OCI-LY1 (cell line): Measurements from ENCODE around the gene CTNND2.

Experiments
- H2AFZ ChIP-seq: fragments of 200-600 bp; sonication (generic), shearing (Covaris generic); 2 replicates; pipeline ENCODE4 v1.6.0; 2014; ENCODE audit warnings: antibody characterized with exemption, mild to moderate bottlenecking, low read length
- H3F3A ChIP-seq: fragments of 200-600 bp; sonication (generic), shearing (Covaris generic); 2 replicates; pipeline ENCODE4 v1.6.0; 2014; ENCODE audit warnings: mild to moderate bottlenecking, antibody characterized with exemption, low read length, moderate library complexity; ENCODE audit not compliant: insufficient read depth
- H3K27ac ChIP-seq: fragments of 200-600 bp; sonication (generic); 2 replicates; pipeline ENCODE4 v1.5.1; 2014; ENCODE audit warnings: low read length, mixed run types, mild to moderate bottlenecking, low read depth; ENCODE audit not compliant: poor library complexity, severe bottlenecking
- H3K27me3 ChIP-seq: fragments of 200-600 bp; sonication (generic); 2 replicates; pipeline ENCODE4 v1.6.0; 2014; ENCODE audit warnings: antibody characterized with exemption, mild to moderate bottlenecking, low read length, moderate library complexity; ENCODE audit not compliant: insufficient read depth
- H3K36me3 ChIP-seq: fragments of 200-600 bp; sonication (generic); 2 replicates; pipeline ENCODE4 v1.6.1; 2014; ENCODE audit warnings: mild to moderate bottlenecking, antibody characterized with exemption, low read length, moderate library complexity, mixed read lengths; ENCODE audit not compliant: insufficient read depth
- H3K4me1 ChIP-seq: fragments of 200-600 bp; sonication (generic); 2 replicates; pipeline ENCODE4 v1.5.1; 2014; ENCODE audit warnings: mild to moderate bottlenecking, low read length, moderate library complexity; ENCODE audit not compliant: insufficient read depth, severe bottlenecking
- H3K4me2 ChIP-seq: fragments of 200-600 bp; sonication (generic), shearing (Covaris generic); 2 replicates; pipeline ENCODE4 v1.6.1; 2014; ENCODE audit warnings: low read length
- H3K4me3 ChIP-seq: fragments of 200-600 bp; sonication (generic); 2 replicates; pipeline ENCODE4 v1.5.1; 2014; ENCODE audit warnings: low read length, low read depth, mild to moderate bottlenecking, mixed read lengths; ENCODE audit not compliant: poor library complexity, severe bottlenecking
- H3K79me2 ChIP-seq: fragments of 200-600 bp; shearing (Covaris generic); 2 replicates; pipeline ENCODE4 v1.6.1; 2016; ENCODE audit warnings: mixed run types, low read length, mixed read lengths; ENCODE audit not compliant: insufficient read depth
- H3K9ac ChIP-seq: fragments of 200-600 bp; sonication (generic), shearing (Covaris generic); 2 replicates; pipeline ENCODE4 v1.6.1; 2014; ENCODE audit warnings: mild to moderate bottlenecking, low read length, mixed read lengths
- H3K9me2 ChIP-seq: fragments of 200-600 bp; sonication (generic), shearing (Covaris generic); 2 replicates; pipeline ENCODE4 v1.6.1; 2014; ENCODE audit warnings: low read depth, mild to moderate bottlenecking, low read length, mixed read lengths
- H3K9me3 ChIP-seq: fragments of 200-600 bp; shearing (Covaris generic); 2 replicates; pipeline ENCODE4 v1.6.1; 2014; ENCODE audit warnings: low read length, mixed read lengths
- H4K20me1 ChIP-seq: fragments of 200-600 bp; sonication (generic), shearing (Covaris generic); 2 replicates; pipeline ENCODE4 v1.6.0; 2016; ENCODE audit warnings: mild to moderate bottlenecking, low read length; ENCODE audit not compliant: insufficient read depth
- EZH2 ChIP-seq: fragments of 200-600 bp; sonication (generic), shearing (Covaris generic); IDR thresholded peaks from 2 replicates; pipeline ENCODE4 v1.8.0; 2017; ENCODE audit warnings: borderline replicate concordance, mixed run types, mild to moderate bottlenecking, antibody characterized with exemption, low read length, moderate library complexity, mixed read lengths
- TF ChIP-seq, protein P1 (sequence below): fragments of 200-600 bp; sonication (generic), shearing (Covaris generic); IDR thresholded peaks from 2 replicates; pipeline ENCODE4 v1.5.1; 2017; ENCODE audit warnings: mild to moderate bottlenecking, antibody characterized with exemption, low read length, moderate library complexity, mixed read lengths

The CTNND2 gene

DNA sequence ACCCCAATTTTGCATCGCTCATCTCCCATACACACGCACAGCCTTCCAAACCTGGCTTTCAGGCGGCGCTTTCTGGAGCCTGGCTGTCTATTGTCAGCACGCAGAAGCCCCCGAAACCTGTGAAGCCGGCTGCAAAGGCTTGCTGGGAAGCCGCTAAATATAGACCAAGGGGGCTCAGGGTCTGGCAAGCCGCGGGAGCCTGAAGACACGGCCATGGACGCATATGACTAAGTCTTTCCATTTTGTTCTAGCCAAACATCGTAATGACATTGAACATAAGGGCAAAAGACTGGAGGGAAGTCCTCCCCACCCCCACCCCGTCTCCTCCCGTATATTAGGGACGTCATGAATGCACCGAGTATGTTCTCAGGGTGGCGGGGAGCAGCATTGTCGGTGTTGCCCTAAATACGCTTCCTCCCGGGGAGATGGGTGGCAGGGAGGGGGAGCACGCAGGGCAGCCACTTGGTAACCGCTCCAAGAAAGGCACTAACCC, 1.1 kb downstream of the CTNND2 start:
- H2AFZ ChIP-seq, result no peak overlapping the region
- no peak overlapping the region for H3K4me2 ChIP-seq
- no peaks in the 10 kb centered on the region for H3F3A ChIP-seq
- no peaks in the 10 kb centered on the region for H3K36me3 ChIP-seq
- no peak overlapping the region for H3K4me3 ChIP-seq
- H3K4me1 ChIP-seq, result no peaks in the 10 kb centered on the region
- TF ChIP-seq EZH2, result no peak
- TF ChIP-seq, protein P1, sequence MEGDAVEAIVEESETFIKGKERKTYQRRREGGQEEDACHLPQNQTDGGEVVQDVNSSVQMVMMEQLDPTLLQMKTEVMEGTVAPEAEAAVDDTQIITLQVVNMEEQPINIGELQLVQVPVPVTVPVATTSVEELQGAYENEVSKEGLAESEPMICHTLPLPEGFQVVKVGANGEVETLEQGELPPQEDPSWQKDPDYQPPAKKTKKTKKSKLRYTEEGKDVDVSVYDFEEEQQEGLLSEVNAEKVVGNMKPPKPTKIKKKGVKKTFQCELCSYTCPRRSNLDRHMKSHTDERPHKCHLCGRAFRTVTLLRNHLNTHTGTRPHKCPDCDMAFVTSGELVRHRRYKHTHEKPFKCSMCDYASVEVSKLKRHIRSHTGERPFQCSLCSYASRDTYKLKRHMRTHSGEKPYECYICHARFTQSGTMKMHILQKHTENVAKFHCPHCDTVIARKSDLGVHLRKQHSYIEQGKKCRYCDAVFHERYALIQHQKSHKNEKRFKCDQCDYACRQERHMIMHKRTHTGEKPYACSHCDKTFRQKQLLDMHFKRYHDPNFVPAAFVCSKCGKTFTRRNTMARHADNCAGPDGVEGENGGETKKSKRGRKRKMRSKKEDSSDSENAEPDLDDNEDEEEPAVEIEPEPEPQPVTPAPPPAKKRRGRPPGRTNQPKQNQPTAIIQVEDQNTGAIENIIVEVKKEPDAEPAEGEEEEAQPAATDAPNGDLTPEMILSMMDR, result no peak
- H3K27me3 ChIP-seq, result no peaks in the 10 kb centered on the region
- H3K9me2 ChIP-seq, result no peaks in the 10 kb centered on the region
- H3K9me3 ChIP-seq, result no peaks in the 10 kb centered on the region
- H3K79me2 ChIP-seq, result no peaks in the 10 kb centered on the region
- no peak overlapping the region for H3K27ac ChIP-seq
- H3K9ac ChIP-seq, result no peak overlapping the region
- H4K20me1 ChIP-seq, result no peaks in the 10 kb centered on the region

DNA sequence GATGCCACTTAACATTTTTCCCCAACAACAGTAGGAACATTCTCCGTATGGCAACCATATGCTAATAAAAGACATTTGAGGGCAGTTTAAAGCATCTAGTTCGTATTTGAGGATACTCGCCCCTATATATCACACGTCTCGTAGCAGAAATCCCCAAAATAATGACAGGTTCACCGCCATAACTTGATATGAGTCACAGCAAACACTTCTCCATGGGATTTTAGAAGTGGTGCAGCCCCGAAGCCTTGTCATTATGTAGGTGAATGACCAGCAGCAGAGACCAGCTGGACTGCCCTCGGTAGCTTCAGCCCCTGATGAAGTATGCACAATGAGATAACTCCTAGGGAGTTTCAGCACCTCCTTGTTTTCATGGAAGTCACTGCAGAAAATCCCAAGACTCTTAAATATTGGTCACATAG, 2.0 kb downstream of the CTNND2 start:
- H3K27ac ChIP-seq, result no peak overlapping the region
- H3K9me3 ChIP-seq, result no peaks in the 10 kb centered on the region; the same call in 1 of the 2 replicates
- no peak overlapping the region for H3K9ac ChIP-seq
- no peaks in the 10 kb centered on the region for H3K36me3 ChIP-seq
- no peaks in the 10 kb centered on the region for H3K27me3 ChIP-seq
- no peaks in the 10 kb centered on the region for H3F3A ChIP-seq
- no peaks in the 10 kb centered on the region for H3K9me2 ChIP-seq
- no peak for TF ChIP-seq EZH2
- TF ChIP-seq, protein P1, result no peak
- no peak overlapping the region for H2AFZ ChIP-seq
- H3K4me2 ChIP-seq, result no peak overlapping the region
- H3K4me1 ChIP-seq, result no peaks in the 10 kb centered on the region
- no peaks in the 10 kb centered on the region for H4K20me1 ChIP-seq
- no peaks in the 10 kb centered on the region for H3K79me2 ChIP-seq
- no peak overlapping the region for H3K4me3 ChIP-seq

DNA sequence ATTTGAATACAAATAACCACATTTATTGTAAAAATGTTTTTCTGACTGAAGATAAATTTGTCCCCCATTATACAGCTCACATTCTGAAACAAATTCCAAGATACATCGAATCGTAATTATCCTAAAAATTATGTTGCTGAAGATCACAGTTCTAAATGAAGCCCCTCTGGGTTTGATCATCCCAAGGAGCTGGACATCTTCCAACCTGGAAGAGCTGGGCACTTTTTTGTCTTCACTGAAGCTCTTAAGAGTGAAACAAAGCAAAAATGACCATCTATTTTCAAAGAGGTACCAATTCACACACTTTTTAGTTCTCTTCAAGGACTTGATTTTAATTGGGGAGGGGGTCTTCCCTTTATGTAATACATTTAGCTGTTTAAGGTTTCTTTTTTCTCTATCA, 5.5 kb downstream of the CTNND2 start:
- no peak overlapping the region for H2AFZ ChIP-seq
- H3K27ac ChIP-seq, result no peak overlapping the region
- H3K27me3 ChIP-seq, result no peaks in the 10 kb centered on the region
- no peak for TF ChIP-seq EZH2
- TF ChIP-seq, protein P1, result no peak
- no peak overlapping the region for H3K4me3 ChIP-seq
- H4K20me1 ChIP-seq, result no peaks in the 10 kb centered on the region
- H3K9ac ChIP-seq, result no peak overlapping the region
- H3K9me2 ChIP-seq, result no peaks in the 10 kb centered on the region
- no peaks in the 10 kb centered on the region for H3K36me3 ChIP-seq
- no peaks in the 10 kb centered on the region for H3K79me2 ChIP-seq
- H3K9me3 ChIP-seq, result no peaks in the 10 kb centered on the region; the same call in 1 of the 2 replicates
- no peaks in the 10 kb centered on the region for H3F3A ChIP-seq
- no peaks in the 10 kb centered on the region for H3K4me1 ChIP-seq
- H3K4me2 ChIP-seq, result no peak overlapping the region
